Central memory CD8-positive, alpha-beta T cell (primary cell): ENCODE data around the gene LGI4.
A peak's percentile ranks its signal among the peaks of the same experiment; 100 is the strongest.

ENCODE experiments used
- ATAC-seq: fragments of 150-1000 bp; cut with Tn5 transposase; replicated peaks from 2 replicates; pipeline ENCODE4 v1.10.0; 2022; ENCODE audit warnings: mild to moderate bottlenecking, moderate FRiP score, moderate number of reproducible peaks; ENCODE audit not compliant: poor library complexity, severe bottlenecking; ENCODE audit errors: extremely low read depth
- DNase-seq, 2 donors: peaks; one replicate each; pipeline ENCODE4 v3.0.0; 2021; ENCODE audit warnings: low spot score in 2 of 2
- H3K27ac Mint-ChIP-seq: one replicate; pipeline ENCODE4 v1.8.0; 2022; ENCODE audit warnings: low read depth, mild to moderate bottlenecking, moderate library complexity, mixed read lengths
- H3K27me3 Mint-ChIP-seq: one replicate; pipeline ENCODE4 v1.8.0; 2022; ENCODE audit warnings: mixed read lengths
- H3K36me3 Mint-ChIP-seq: one replicate; pipeline ENCODE4 v1.8.0; 2022; ENCODE audit warnings: mild to moderate bottlenecking, moderate library complexity, mixed read lengths; ENCODE audit not compliant: insufficient read depth
- H3K4me1 Mint-ChIP-seq: one replicate; pipeline ENCODE4 v1.8.0; 2022; ENCODE audit warnings: mixed read lengths
- H3K4me3 Mint-ChIP-seq: one replicate; pipeline ENCODE4 v1.8.0; 2022; ENCODE audit warnings: mild to moderate bottlenecking, moderate library complexity, mixed read lengths
- H3K9me3 Mint-ChIP-seq: one replicate; pipeline ENCODE4 v1.8.0; 2022; ENCODE audit warnings: mixed read lengths

The LGI4 gene

GRCh38 chr19:35085947-35086346, 48.9 kb downstream of the LGI4 start:
- peak overlapping the region; percentile 42 for H3K4me3 Mint-ChIP-seq
- DNase-seq (no peak), ATAC-seq (peak; percentile 82)
- no peaks in the 10 kb centered on the region for H3K27me3 Mint-ChIP-seq
- no peaks in the 10 kb centered on the region for H3K9me3 Mint-ChIP-seq
- no peaks in the 10 kb centered on the region for H3K36me3 Mint-ChIP-seq
- H3K4me1 Mint-ChIP-seq: peaks cover 19% of the 10 kb centered on the region
- H3K27ac Mint-ChIP-seq: peak overlapping the region; percentile 88

GRCh38 chr19:35084509-35084762, 50.4 kb downstream of the LGI4 start:
- Mint-ChIP-seq H3K27ac (no peak overlapping the region), H3K36me3 (no peaks in the 10 kb centered on the region), H3K27me3 (peaks cover 2% of the 10 kb centered on the region), H3K4me3 (no peak overlapping the region), H3K4me1 (peaks cover 19% of the 10 kb centered on the region), H3K9me3 (no peaks in the 10 kb centered on the region)
- DNase-seq: no peak
- no peak for ATAC-seq

- no peak overlapping the region for H3K4me3 Mint-ChIP-seq
- no peaks in the 10 kb centered on the region for H3K9me3 Mint-ChIP-seq
- H3K4me1 Mint-ChIP-seq: peaks cover 19% of the 10 kb centered on the region
- peaks cover 8% of the 10 kb centered on the region for H3K27me3 Mint-ChIP-seq
- no peak overlapping the region for H3K27ac Mint-ChIP-seq
- ATAC-seq: no peak
- no peaks in the 10 kb centered on the region for H3K36me3 Mint-ChIP-seq
- no peak for DNase-seq
Observed at GRCh38 chr19:35083691-35084508, 51.0 kb downstream of the LGI4 start.

GRCh38 chr19:35081201-35081600, 53.7 kb downstream of the LGI4 start:
- Mint-ChIP-seq H3K9me3 (no peaks in the 10 kb centered on the region), H3K27ac (no peak overlapping the region), H3K4me3 (no peak overlapping the region), H3K4me1 (peaks cover 10% of the 10 kb centered on the region), H3K36me3 (no peaks in the 10 kb centered on the region), H3K27me3 (peaks cover 22% of the 10 kb centered on the region)
- no peak for ATAC-seq
- no peak for DNase-seq

GRCh38 chr19:35080613-35081170, 54.2 kb downstream of the LGI4 start:
- H3K4me3 Mint-ChIP-seq: no peak overlapping the region
- no peaks in the 10 kb centered on the region for H3K36me3 Mint-ChIP-seq
- peaks cover 5% of the 10 kb centered on the region for H3K4me1 Mint-ChIP-seq
- H3K27me3 Mint-ChIP-seq: peaks cover 22% of the 10 kb centered on the region
- ATAC-seq: no peak
- no peaks in the 10 kb centered on the region for H3K9me3 Mint-ChIP-seq
- DNase-seq: no peak
- no peak overlapping the region for H3K27ac Mint-ChIP-seq

GRCh38 chr19:35079826-35080225, 55.0 kb downstream of the LGI4 start:
- DNase-seq (no peak), ATAC-seq (no peak)
- no peaks in the 10 kb centered on the region for H3K9me3 Mint-ChIP-seq
- H3K27me3 Mint-ChIP-seq: peaks cover 22% of the 10 kb centered on the region
- H3K36me3 Mint-ChIP-seq: no peaks in the 10 kb centered on the region
- H3K27ac Mint-ChIP-seq: no peak overlapping the region
- H3K4me3 Mint-ChIP-seq: no peak overlapping the region
- H3K4me1 Mint-ChIP-seq: no peaks in the 10 kb centered on the region

- H3K9me3 Mint-ChIP-seq: no peaks in the 10 kb centered on the region
- no peak for ATAC-seq
- peaks cover 22% of the 10 kb centered on the region for H3K27me3 Mint-ChIP-seq
- H3K27ac Mint-ChIP-seq: no peak overlapping the region
- H3K36me3 Mint-ChIP-seq: no peaks in the 10 kb centered on the region
- DNase-seq: no peak
- H3K4me3 Mint-ChIP-seq: no peak overlapping the region
- no peaks in the 10 kb centered on the region for H3K4me1 Mint-ChIP-seq
Observed at GRCh38 chr19:35077411-35078223, 57.2 kb downstream of the LGI4 start.

- Mint-ChIP-seq H3K27ac (no peak overlapping the region), H3K27me3 (peaks cover 22% of the 10 kb centered on the region), H3K9me3 (no peaks in the 10 kb centered on the region), H3K4me1 (no peaks in the 10 kb centered on the region), H3K4me3 (no peak overlapping the region), H3K36me3 (no peaks in the 10 kb centered on the region)
- DNase-seq (no peak), ATAC-seq (no peak)
Observed at GRCh38 chr19:35076657-35077056, 58.2 kb downstream of the LGI4 start.

- DNase-seq (no peak), ATAC-seq (no peak)
- Mint-ChIP-seq H3K9me3 (no peaks in the 10 kb centered on the region), H3K27ac (no peak overlapping the region), H3K27me3 (peaks cover 22% of the 10 kb centered on the region), H3K4me3 (no peak overlapping the region), H3K4me1 (no peaks in the 10 kb centered on the region), H3K36me3 (no peaks in the 10 kb centered on the region)
Observed at GRCh38 chr19:35076026-35076370, 58.9 kb downstream of the LGI4 start.

- Mint-ChIP-seq H3K4me3 (no peak overlapping the region), H3K27ac (peak overlapping the region; percentile 2)
- no peak for ATAC-seq
Observed at GRCh38 chr19:35075202-35076025, 59.4 kb downstream of the LGI4 start.

More at GRCh38 chr19:35075202-35076025, 59.4 kb downstream of the LGI4 start:
- Mint-ChIP-seq H3K9me3 (no peaks in the 10 kb centered on the region), H3K27me3 (peaks cover 22% of the 10 kb centered on the region), H3K4me1 (no peaks in the 10 kb centered on the region), H3K36me3 (no peaks in the 10 kb centered on the region)
- no peak for DNase-seq
